ENCODE data around the gene CDK16.
A peak's percentile ranks its signal among the peaks of the same experiment; 100 is the strongest.

Gene CDK16

GRCh38 chrX:47186096-47186740 is 32.3 kb upstream of the CDK16 start:
- no peak for DNase-seq

- DNase-seq, result no peak
Measured at GRCh38 chrX:47187106-47187677, 31.3 kb upstream of the CDK16 start.

- no peak for DNase-seq
Measured at GRCh38 chrX:47189906-47190305, 28.6 kb upstream of the CDK16 start.

GRCh38 chrX:47190445-47191269 is 27.8 kb upstream of the CDK16 start:
- peak; percentile 90 for DNase-seq

- peak; percentile 12 for DNase-seq
Measured at GRCh38 chrX:47191331-47191730, 27.1 kb upstream of the CDK16 start.

GRCh38 chrX:47191806-47192401 is 26.6 kb upstream of the CDK16 start:
- DNase-seq, result no peak

- peak; percentile 91 for DNase-seq
Measured at GRCh38 chrX:47193475-47194193, 24.8 kb upstream of the CDK16 start, which contains the start of gene UBA1. TSS of gene UBA1 (plus strand) at chrX:47193829. CDS start at chrX:47198803, 4,974 bp downstream.

- DNase-seq, result no peak
Measured at GRCh38 chrX:47194194-47194787, 24.2 kb upstream of the CDK16 start.

GRCh38 chrX:47196098-47196497 is 22.4 kb upstream of the CDK16 start:
- no peak for DNase-seq

GRCh38 chrX:47197526-47197925 is 21.0 kb upstream of the CDK16 start:
- no peak for DNase-seq

GRCh38 chrX:47198026-47198686 is 20.3 kb upstream of the CDK16 start:
- DNase-seq, result peak; percentile 31

GRCh38 chrX:47198687-47199080 is 19.8 kb upstream of the CDK16 start:
- no peak for DNase-seq

GRCh38 chrX:47199286-47199685 is 19.2 kb upstream of the CDK16 start:
- no peak for DNase-seq

- peak; percentile 9 for DNase-seq
Measured at GRCh38 chrX:47200385-47201150, 17.9 kb upstream of the CDK16 start.

- no peak for DNase-seq
Measured at GRCh38 chrX:47201345-47201944, 17.0 kb upstream of the CDK16 start.

GRCh38 chrX:47202316-47202715 is 16.2 kb upstream of the CDK16 start:
- DNase-seq, result no peak

GRCh38 chrX:47202877-47203276 is 15.6 kb upstream of the CDK16 start:
- no peak for DNase-seq

- no peak for DNase-seq
Measured at GRCh38 chrX:47204970-47205369, 13.5 kb upstream of the CDK16 start.

GRCh38 chrX:47206316-47206715 is 12.2 kb upstream of the CDK16 start:
- DNase-seq, result peak; percentile 52

- no peak for DNase-seq
Measured at GRCh38 chrX:47208108-47208507, 10.4 kb upstream of the CDK16 start.
